Neutrophil (primary cell): ENCODE data around the gene IL3RA.

Experiments used
- H3K27ac ChIP-seq: fragments of 200-600 bp; sonication (generic); 2 replicates; pipeline ENCODE4 v1.5.1; 2016; ENCODE audit warnings: mild to moderate bottlenecking, moderate library complexity
- H3K27me3 ChIP-seq: fragments of 200-600 bp; sonication (generic); 2 replicates; pipeline ENCODE4 v1.6.0; 2016; ENCODE audit warnings: mild to moderate bottlenecking
- H3K36me3 ChIP-seq: fragments of 200-600 bp; sonication (generic); 2 replicates; pipeline ENCODE4 v1.5.1; 2017
- H3K4me1 ChIP-seq, 2 experiments: fragments of 200-600 bp in 1 of 2; sonication (generic) in 1 of 2; 1 replicate in 1 of 2; 2 replicates in 1 of 2; pipeline versions ENCODE4 v1.5.1 to v1.6.1; 2013 to 2016; ENCODE audit warnings: low read depth in 1 of 2, low read length in 1 of 2, mild to moderate bottlenecking in 1 of 2, moderate library complexity in 1 of 2; ENCODE audit not compliant: control insufficient read depth in 1 of 2, insufficient read depth in 1 of 2
- H3K4me3 ChIP-seq, 2 experiments: fragments of 200-600 bp in 1 of 2; sonication (generic) in 1 of 2; 1 replicate in 1 of 2; 2 replicates in 1 of 2; pipeline ENCODE4 v1.5.1; 2013 to 2016; ENCODE audit warnings: low read depth in 1 of 2, low read length in 1 of 2, mild to moderate bottlenecking in 1 of 2, moderate library complexity in 1 of 2
- H3K9me3 ChIP-seq: fragments of 200-600 bp; sonication (generic); 2 replicates; pipeline ENCODE4 v1.5.1; 2016
- TF ChIP-seq, protein P1 (sequence below): fragments of 200-600 bp; sonication (generic); IDR thresholded peaks from 2 replicates; pipeline ENCODE4 v1.5.1; 2016; ENCODE audit warnings: antibody characterized with exemption

Gene IL3RA

DNA sequence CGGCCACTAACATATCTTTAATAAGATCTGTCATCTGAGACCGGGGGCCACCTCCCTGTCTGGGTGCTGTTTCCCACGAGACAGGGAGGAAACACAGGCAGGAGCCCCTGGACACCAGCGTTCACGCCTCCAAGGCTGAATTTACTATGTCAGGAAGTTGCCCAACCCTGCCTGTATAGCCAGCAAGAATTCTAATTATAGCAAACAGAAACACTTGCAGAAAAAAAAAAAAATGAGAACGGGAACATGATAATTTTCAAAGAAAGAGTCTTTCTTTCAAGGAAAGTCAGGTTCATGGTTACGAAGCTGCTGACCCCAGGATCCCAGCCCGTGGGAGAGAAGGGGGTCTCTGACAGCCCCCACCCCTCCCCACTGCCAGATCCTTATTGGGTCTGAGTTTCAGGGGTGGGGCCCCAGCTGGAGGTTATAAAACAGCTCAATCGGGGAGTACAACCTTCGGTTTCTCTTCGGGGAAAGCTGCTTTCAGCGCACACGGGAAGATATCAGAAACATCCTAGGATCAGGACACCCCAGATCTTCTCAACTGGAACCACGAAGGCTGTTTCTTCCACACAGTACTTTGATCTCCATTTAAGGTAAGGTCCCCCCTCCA is at the start of gene IL3RA:
Gene IL3RA, plus strand, starts transcription at position 455 of the 613 bp plus-strand sequence. CDS start 4,981 bp downstream, outside the sequence.
- H3K36me3 ChIP-seq, result no peaks in the 10 kb centered on the region
- H3K9me3 ChIP-seq, result no peaks in the 10 kb centered on the region
- H3K4me3 ChIP-seq, result peak within 1 kb of the TSS; percentile 59 to 62
- no peaks in the 10 kb centered on the region for H3K27me3 ChIP-seq
- H3K27ac ChIP-seq, result peak within 1 kb of the TSS; percentile 83
- H3K4me1 ChIP-seq, result peaks cover 57% of the 10 kb centered on the region in 2 experiments
- TF ChIP-seq, protein P1, sequence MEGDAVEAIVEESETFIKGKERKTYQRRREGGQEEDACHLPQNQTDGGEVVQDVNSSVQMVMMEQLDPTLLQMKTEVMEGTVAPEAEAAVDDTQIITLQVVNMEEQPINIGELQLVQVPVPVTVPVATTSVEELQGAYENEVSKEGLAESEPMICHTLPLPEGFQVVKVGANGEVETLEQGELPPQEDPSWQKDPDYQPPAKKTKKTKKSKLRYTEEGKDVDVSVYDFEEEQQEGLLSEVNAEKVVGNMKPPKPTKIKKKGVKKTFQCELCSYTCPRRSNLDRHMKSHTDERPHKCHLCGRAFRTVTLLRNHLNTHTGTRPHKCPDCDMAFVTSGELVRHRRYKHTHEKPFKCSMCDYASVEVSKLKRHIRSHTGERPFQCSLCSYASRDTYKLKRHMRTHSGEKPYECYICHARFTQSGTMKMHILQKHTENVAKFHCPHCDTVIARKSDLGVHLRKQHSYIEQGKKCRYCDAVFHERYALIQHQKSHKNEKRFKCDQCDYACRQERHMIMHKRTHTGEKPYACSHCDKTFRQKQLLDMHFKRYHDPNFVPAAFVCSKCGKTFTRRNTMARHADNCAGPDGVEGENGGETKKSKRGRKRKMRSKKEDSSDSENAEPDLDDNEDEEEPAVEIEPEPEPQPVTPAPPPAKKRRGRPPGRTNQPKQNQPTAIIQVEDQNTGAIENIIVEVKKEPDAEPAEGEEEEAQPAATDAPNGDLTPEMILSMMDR, result no peak

GRCh38 chrX:1289535-1289934 is 47.0 kb upstream of the IL3RA start:
- Histone ChIP-seq H3K4me1 (peaks cover 0 to 7% of the 10 kb centered on the region in 2 experiments), H3K4me3 (no peak overlapping the region), H3K36me3 (peaks cover 93% of the 10 kb centered on the region), H3K27me3 (no peaks in the 10 kb centered on the region), H3K27ac (peak overlapping the region; percentile 59), H3K9me3 (no peaks in the 10 kb centered on the region)
- TF ChIP-seq, protein P1, result no peak

DNA sequence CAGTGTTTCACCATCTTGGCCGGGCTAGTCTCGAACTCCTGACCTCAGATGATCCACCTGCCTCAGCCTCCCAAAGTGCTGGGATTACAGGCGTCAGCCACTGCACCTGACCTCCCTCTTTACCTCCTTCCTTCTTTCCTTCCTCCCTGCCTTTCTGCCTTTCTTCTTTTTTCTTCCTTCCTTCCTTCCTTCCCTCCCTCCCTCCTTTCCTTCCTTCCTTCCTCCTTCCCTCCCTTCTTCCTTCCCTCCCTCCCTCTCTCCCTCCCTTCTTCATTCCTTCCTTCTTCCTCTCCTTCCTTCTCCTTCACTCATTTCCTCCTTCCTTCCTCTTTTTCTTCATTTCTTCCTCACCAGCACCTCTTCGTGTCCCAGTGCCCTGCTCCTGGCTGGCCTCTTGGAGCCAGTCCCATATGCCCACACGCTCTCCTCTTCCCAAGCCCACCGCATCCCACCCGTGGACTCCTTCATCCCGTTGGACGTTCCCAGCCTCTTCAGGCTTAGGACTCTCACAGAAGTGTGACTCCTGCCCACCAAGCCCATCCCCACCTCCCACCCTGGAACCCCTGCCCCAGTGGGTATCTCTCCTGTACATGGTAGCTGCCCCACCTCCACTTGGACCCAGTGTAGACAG is 45.4 kb upstream of the IL3RA start:
- H3K4me1 ChIP-seq, result peaks cover 0 to 7% of the 10 kb centered on the region in 2 experiments
- peaks cover 94% of the 10 kb centered on the region for H3K36me3 ChIP-seq
- no peaks in the 10 kb centered on the region for H3K9me3 ChIP-seq
- H3K27ac ChIP-seq, result peak overlapping the region; percentile 69
- H3K27me3 ChIP-seq, result no peaks in the 10 kb centered on the region
- TF ChIP-seq, protein P1, result no peak
- H3K4me3 ChIP-seq, result no peak overlapping the region

DNA sequence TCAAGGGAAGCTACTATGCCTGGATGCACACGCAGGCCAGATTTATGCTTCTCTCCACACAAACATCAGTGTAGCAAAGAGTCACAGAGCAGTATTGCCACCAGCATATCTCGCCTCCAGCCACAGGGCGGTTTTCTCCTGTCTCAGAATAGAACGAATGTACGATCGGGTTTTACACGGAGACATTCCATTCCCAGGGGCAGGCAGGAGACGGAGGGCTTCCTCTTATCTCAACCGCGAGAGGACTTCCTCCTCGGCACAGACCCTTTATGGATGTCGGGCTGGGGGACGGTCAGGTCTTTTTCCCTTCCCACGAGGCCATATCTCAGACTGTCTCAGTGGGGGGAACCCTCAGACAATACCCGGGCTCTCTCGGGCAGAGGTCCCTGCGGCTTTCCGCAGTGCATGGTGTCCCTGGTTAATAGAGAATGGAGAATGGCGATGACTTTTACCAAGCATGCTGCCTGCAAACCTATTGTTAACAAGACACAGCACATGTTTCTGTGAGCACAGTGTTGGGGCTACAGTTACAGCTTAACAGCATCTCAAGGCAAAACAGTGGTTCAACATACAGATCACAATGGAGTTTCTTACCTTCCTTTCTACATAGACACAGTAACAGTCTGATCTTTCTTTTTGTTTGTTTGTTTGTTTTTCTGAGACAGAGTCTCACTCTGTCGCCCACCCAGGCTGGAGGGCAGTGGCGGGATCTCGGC is 43.9 kb upstream of the IL3RA start:
- Histone ChIP-seq H3K27me3 (no peaks in the 10 kb centered on the region), H3K4me3 (no peak overlapping the region), H3K27ac (peak overlapping the region; percentile 69), H3K36me3 (peaks cover 91% of the 10 kb centered on the region), H3K4me1 (peaks cover 0 to 7% of the 10 kb centered on the region in 2 experiments), H3K9me3 (no peaks in the 10 kb centered on the region)
- TF ChIP-seq, protein P1, result no peak

GRCh38 chrX:1294301-1295067 is 42.1 kb upstream of the IL3RA start:
- H3K4me3 ChIP-seq, result no peak overlapping the region
- peak overlapping the region; percentile 37 for H3K27ac ChIP-seq
- H3K27me3 ChIP-seq, result no peaks in the 10 kb centered on the region
- H3K36me3 ChIP-seq, result peaks cover 84% of the 10 kb centered on the region
- TF ChIP-seq, protein P1, result no peak
- no peaks in the 10 kb centered on the region for H3K9me3 ChIP-seq
- peaks cover 0 to 7% of the 10 kb centered on the region in 2 experiments for H3K4me1 ChIP-seq
